SK-N-SH (cell line): ENCODE results near the gene GPT2. TPM values are rescaled to one million over a fixed set of nuclear protein-coding genes. Genes with fewer than 3 reads are reported as not detected.

Experiments
- CTCF ChIA-PET: fragments of 300-600, 350-600 bp; formaldehyde crosslinking; extraction: SDS; loops from one replicate; lab custom pipeline; 2021; lab: Yijun Ruan, JAX
- POLR2A ChIA-PET: fragments of 350-600 bp; sonication (Branson Sonifier 250); formaldehyde crosslinking; extraction: SDS; loops from one replicate; lab custom pipeline; 2020; ENCODE audit warnings: antibody characterized with exemption, inconsistent platforms; lab: Yijun Ruan, JAX
- DNase-seq: peaks from one replicate; pipeline ENCODE4 v3.0.0; 2012
- H2AFZ ChIP-seq: fragments of 200-600 bp; sonication (generic); 2 replicates; pipeline ENCODE4 v1.8.1; 2016; ENCODE audit warnings: antibody characterized with exemption, mild to moderate bottlenecking, low read depth
- H3F3A ChIP-seq: fragments of 200-600 bp; sonication (generic); replicated peaks from 2 replicates; pipeline ENCODE3; 2016; ENCODE audit warnings: antibody characterized with exemption, mild to moderate bottlenecking; ENCODE audit not compliant: insufficient read depth
- H3K27ac ChIP-seq, 2 experiments: fragments of 200-500 bp in 1 of 2; fragments of 200-600 bp in 1 of 2; sonication (Bioruptor generic) in 1 of 2; sonication (generic), shearing (Covaris generic) in 1 of 2; 2 replicates each; pipeline versions ENCODE4 v1.5.1 to v1.6.1; 2014 to 2016; ENCODE audit warnings: low read depth in 2 of 2, inconsistent platforms in 1 of 2, low read length in 1 of 2, mild to moderate bottlenecking in 1 of 2, mixed read lengths in 1 of 2
- H3K27me3 ChIP-seq: fragments of 200-600 bp; sonication (generic), shearing (Covaris generic); 2 replicates; pipeline ENCODE4 v1.6.1; 2016; ENCODE audit warnings: mixed run types; ENCODE audit not compliant: insufficient read depth
- H3K36me3 ChIP-seq, 2 experiments: fragments of 200-500 bp in 1 of 2; fragments of 200-600 bp in 1 of 2; sonication (Bioruptor generic) in 1 of 2; sonication (generic) in 1 of 2; replicated peaks in 1 of 2; 2 replicates each; pipeline versions ENCODE3 to v1.5.1; 2014 to 2016; ENCODE audit warnings: low read length in 1 of 2, mild to moderate bottlenecking in 1 of 2; ENCODE audit not compliant: insufficient read depth in 2 of 2, control insufficient read depth in 1 of 2
- H3K4me1 ChIP-seq, 2 experiments: fragments of 200-500 bp in 1 of 2; fragments of 200-600 bp in 1 of 2; sonication (Bioruptor generic) in 1 of 2; sonication (generic), shearing (Covaris generic) in 1 of 2; 2 replicates each; pipeline versions ENCODE4 v1.5.1 to v1.6.1; 2014 to 2016; ENCODE audit warnings: low read depth in 1 of 2, low read length in 1 of 2, mixed run types in 1 of 2; ENCODE audit not compliant: insufficient read depth in 2 of 2, control insufficient read depth in 1 of 2
- H3K4me2 ChIP-seq: fragments of 200-600 bp; sonication (generic), shearing (Covaris generic); 2 replicates; pipeline ENCODE4 v1.6.1; 2017; ENCODE audit warnings: mixed run types
- H3K4me3 ChIP-seq, 2 experiments: fragments of 200-500 bp in 1 of 2; fragments of 200-600 bp in 1 of 2; sonication (Bioruptor generic) in 1 of 2; sonication (generic), shearing (Covaris generic) in 1 of 2; 2 replicates each; pipeline versions ENCODE4 v1.5.1 to v1.8.1; 2014 to 2016; ENCODE audit warnings: low read depth in 2 of 2, inconsistent platforms in 1 of 2, low read length in 1 of 2, mild to moderate bottlenecking in 1 of 2, mixed read lengths in 1 of 2, moderate library complexity in 1 of 2
- H3K79me2 ChIP-seq: fragments of 200-600 bp; sonication (generic); 2 replicates; pipeline ENCODE4 v1.8.1; 2017; ENCODE audit warnings: mild to moderate bottlenecking; ENCODE audit not compliant: insufficient read depth
- H3K9ac ChIP-seq: fragments of 200-600 bp; sonication (generic); 2 replicates; pipeline ENCODE4 v1.6.1; 2017; ENCODE audit warnings: mixed run types
- H3K9me2 ChIP-seq: fragments of 200-600 bp; sonication (generic); 2 replicates; pipeline ENCODE4 v1.6.1; 2017; ENCODE audit warnings: mixed run types
- H3K9me3 ChIP-seq: fragments of 200-600 bp; sonication (generic); 2 replicates; pipeline ENCODE4 v1.6.1; 2017; ENCODE audit warnings: mixed run types, mild to moderate bottlenecking, moderate library complexity
- H4K20me1 ChIP-seq: fragments of 200-600 bp; sonication (generic); 2 replicates; pipeline ENCODE4 v1.6.1; 2017; ENCODE audit warnings: mild to moderate bottlenecking, mixed run types; ENCODE audit not compliant: insufficient read depth
- EP300 ChIP-seq, 2 experiments: IDR thresholded peaks; 2 replicates each; pipeline versions ENCODE4 v1.4.0 to v1.6.1; 2012; ENCODE audit warnings: borderline replicate concordance in 1 of 2, low read depth in 1 of 2, low read length in 1 of 2
- EZH2phosphoT487 ChIP-seq: fragments of 200-600 bp; sonication (generic); IDR thresholded peaks from 2 replicates; pipeline ENCODE4 v1.6.1; 2017; ENCODE audit warnings: low read depth, mixed run types, mild to moderate bottlenecking, antibody characterized with exemption, moderate library complexity, borderline replicate concordance
- FOSL2 ChIP-seq: IDR thresholded peaks from 2 replicates; pipeline ENCODE4 v1.4.0; 2012; ENCODE audit warnings: low read depth, mild to moderate bottlenecking, moderate library complexity, borderline replicate concordance
- FOXM1 ChIP-seq: IDR thresholded peaks from 2 replicates; pipeline ENCODE4 v1.4.0; 2012; ENCODE audit warnings: low read depth, mild to moderate bottlenecking
- GATA2 ChIP-seq: sonication (generic); formaldehyde crosslinking; IDR thresholded peaks from 2 replicates; pipeline ENCODE4 v1.5.0; 2020; ENCODE audit warnings: mild to moderate bottlenecking, missing genetic modification reagents
- MEF2A ChIP-seq: IDR thresholded peaks from 2 replicates; pipeline ENCODE4 v1.4.0; 2012; ENCODE audit warnings: low read depth, borderline replicate concordance
- MXI1 ChIP-seq: IDR thresholded peaks from 2 replicates; pipeline ENCODE4 v1.6.1; 2012; ENCODE audit warnings: mild to moderate bottlenecking, low read depth, low read length, improper control_type of control experiment
- POLR2AphosphoS5 ChIP-seq: IDR thresholded peaks from 2 replicates; pipeline ENCODE4 v1.6.1; 2012; ENCODE audit warnings: low read depth, low read length
- RAD21 ChIP-seq: IDR thresholded peaks from 2 replicates; pipeline ENCODE4 v1.6.1; 2012; ENCODE audit warnings: mild to moderate bottlenecking, low read length
- RCOR1 ChIP-seq: fragments of 150-350 bp; IDR thresholded peaks from 2 replicates; pipeline ENCODE4 v1.6.1; 2017; ENCODE audit warnings: antibody characterized with exemption, low read length
- RXRA ChIP-seq: IDR thresholded peaks from 2 replicates; pipeline ENCODE4 v1.4.0; 2012; ENCODE audit warnings: low read depth, mild to moderate bottlenecking, borderline replicate concordance
- SIN3A ChIP-seq: IDR thresholded peaks from 2 replicates; pipeline ENCODE4 v1.6.1; 2012; ENCODE audit warnings: low read depth, mild to moderate bottlenecking, low read length, moderate library complexity, borderline replicate concordance
- TCF12 ChIP-seq: IDR thresholded peaks from 2 replicates; pipeline ENCODE4 v1.4.0; 2012
- TEAD4 ChIP-seq: IDR thresholded peaks from 2 replicates; pipeline ENCODE4 v1.4.0; 2012; ENCODE audit warnings: mild to moderate bottlenecking, borderline replicate concordance; ENCODE audit not compliant: insufficient read depth
- USF1 ChIP-seq: IDR thresholded peaks from 2 replicates; pipeline ENCODE4 v1.4.0; 2012; ENCODE audit warnings: low read depth, borderline replicate concordance
- YY1 ChIP-seq: IDR thresholded peaks from 2 replicates; pipeline ENCODE4 v1.4.0; 2012; ENCODE audit warnings: low read depth, mild to moderate bottlenecking
- WGBS: methylation state at CpG from one replicate; pipeline ENCODE4 v1.1.6; 2017; ENCODE audit warnings: low lambda C conversion rate; 5-methylcytosine and 5-hydroxymethylcytosine counted together
- polyA plus RNA-seq, 3 experiments: library from polyadenylated mRNA; depleted of rRNA; stranded (reverse); fragments of >200 nt; gene quantifications; 2 replicates each; pipeline ENCODE4 v1.2.3, GENCODE V29; 2012
- TF ChIP-seq, protein P1 (sequence below): IDR thresholded peaks from 2 replicates; pipeline ENCODE4 v1.4.0; 2012; ENCODE audit warnings: low read depth, borderline replicate concordance

Gene GPT2
- polyA plus RNA-seq, 1 of the 3 experiments (the other 2 are of a cell fraction) = 19.9 TPM

GRCh38 chr16:46906360-46907060 lies 22.3 kb downstream of the GPT2 start (continued):
- TF ChIP-seq SIN3A (no peak), YY1 (no peak), FOSL2 (no peak), FOXM1 (no peak), POLR2AphosphoS5 (no peak), EP300 (IDR thresholded peaks at IDR 0.05; ENCODE audit: borderline replicate concordance in 1 of 2, low read depth in 1 of 2, low read length in 1 of 2) (no peak)

- H3K4me2 ChIP-seq = no peak overlapping the region
- no peaks in the 10 kb centered on the region for H3K79me2 ChIP-seq
- H3K27me3 ChIP-seq = no peaks in the 10 kb centered on the region
- POLR2A ChIA-PET = no interaction called here
- H2AFZ ChIP-seq = no peak overlapping the region
- DNase-seq = no peak
- H3K9me2 ChIP-seq = no peaks in the 10 kb centered on the region
- H3K9me3 ChIP-seq = no peaks in the 10 kb centered on the region
- H3K27ac ChIP-seq = no peak overlapping the region
- no peak overlapping the region for H3K9ac ChIP-seq
- no peak overlapping the region for H3K4me3 ChIP-seq
- peaks cover 20 to 23% of the 10 kb centered on the region in 2 experiments for H3K36me3 ChIP-seq
- 96% methylated on average over 12 of the region's 12 CpGs for WGBS
- no peaks in the 10 kb centered on the region; a peak in 1 of 4 replicates for H3K4me1 ChIP-seq
- H4K20me1 ChIP-seq = no peaks in the 10 kb centered on the region
- CTCF ChIA-PET = interaction anchor here (0.9 to 16.0 kb wide), 6 partner anchors 16 to 233 kb away, joined by 3 to 231 read pairs (median 18); no protein-coding TSS in a partner anchor
- TF ChIP-seq MXI1 (no peak), EZH2phosphoT487 (no peak), FOXM1 (no peak), TCF12 (no peak), POLR2AphosphoS5 (no peak), USF1 (no peak), TEAD4 (no peak), SIN3A (no peak), YY1 (no peak), GATA2 (CRISPR knock-in tag) (no peak), EP300 (IDR thresholded peaks at IDR 0.05; ENCODE audit: borderline replicate concordance in 1 of 2, low read depth in 1 of 2, low read length in 1 of 2) (no peak), RXRA (no peak), MEF2A (no peak), RAD21 (no peak), RCOR1 (no peak)
- TF ChIP-seq, protein P1, sequence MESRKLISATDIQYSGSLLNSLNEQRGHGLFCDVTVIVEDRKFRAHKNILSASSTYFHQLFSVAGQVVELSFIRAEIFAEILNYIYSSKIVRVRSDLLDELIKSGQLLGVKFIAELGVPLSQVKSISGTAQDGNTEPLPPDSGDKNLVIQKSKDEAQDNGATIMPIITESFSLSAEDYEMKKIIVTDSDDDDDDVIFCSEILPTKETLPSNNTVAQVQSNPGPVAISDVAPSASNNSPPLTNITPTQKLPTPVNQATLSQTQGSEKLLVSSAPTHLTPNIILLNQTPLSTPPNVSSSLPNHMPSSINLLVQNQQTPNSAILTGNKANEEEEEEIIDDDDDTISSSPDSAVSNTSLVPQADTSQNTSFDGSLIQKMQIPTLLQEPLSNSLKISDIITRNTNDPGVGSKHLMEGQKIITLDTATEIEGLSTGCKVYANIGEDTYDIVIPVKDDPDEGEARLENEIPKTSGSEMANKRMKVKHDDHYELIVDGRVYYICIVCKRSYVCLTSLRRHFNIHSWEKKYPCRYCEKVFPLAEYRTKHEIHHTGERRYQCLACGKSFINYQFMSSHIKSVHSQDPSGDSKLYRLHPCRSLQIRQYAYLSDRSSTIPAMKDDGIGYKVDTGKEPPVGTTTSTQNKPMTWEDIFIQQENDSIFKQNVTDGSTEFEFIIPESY = no peak
- TF ChIP-seq, all 33 proteins: peak for 0
- H3F3A ChIP-seq = no peaks in the 10 kb centered on the region
Observed at GRCh38 chr16:46907061-46907774, 23.1 kb downstream of the GPT2 start.
